ENCODE data around the gene RNF123.

Gene RNF123

GRCh38 chr3:49701388-49702077 lies 12.2 kb downstream of the RNF123 start:
- no peak for DNase-seq
- Histone ChIP-seq H3K36me3 (no peaks in the 10 kb centered on the region), H3K4me3 (ENCODE audit: low read depth, low read length) (no peak overlapping the region), H3K27me3 (no peaks in the 10 kb centered on the region), H3K9me3 (no peaks in the 10 kb centered on the region), H3K4me1 (no peaks in the 10 kb centered on the region)
- TF ChIP-seq CTCF (IDR thresholded peaks at IDR 0.05; ENCODE audit: low read depth, low read length): peak; percentile 39

DNA sequence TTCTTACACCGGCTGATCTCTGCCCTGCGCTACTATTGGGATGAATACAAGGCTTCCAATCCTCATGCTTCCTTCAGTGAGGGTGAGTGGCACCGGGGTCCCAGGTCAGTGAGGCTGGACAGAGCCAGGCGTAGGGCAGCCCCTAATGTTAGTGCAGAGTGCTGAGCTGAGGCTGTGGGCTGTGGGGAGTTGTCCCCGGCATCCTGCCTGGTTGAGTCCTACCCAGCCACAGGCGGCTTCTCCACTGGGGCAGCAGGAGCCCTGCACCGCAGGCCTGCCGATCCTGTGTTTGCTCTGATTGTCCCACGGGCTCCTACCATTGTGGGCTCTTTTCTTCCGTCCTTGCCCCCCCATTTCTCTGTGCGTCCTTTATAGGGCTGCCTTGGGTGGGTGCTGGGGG lies 13.3 kb downstream of the RNF123 start:
- Histone ChIP-seq H3K4me3 (ENCODE audit: low read depth, low read length) (no peak overlapping the region), H3K4me1 (no peaks in the 10 kb centered on the region), H3K9me3 (no peaks in the 10 kb centered on the region), H3K36me3 (no peaks in the 10 kb centered on the region), H3K27me3 (no peaks in the 10 kb centered on the region)
- DNase-seq: no peak
- no peak for TF ChIP-seq CTCF (IDR thresholded peaks at IDR 0.05; ENCODE audit: low read depth, low read length)

DNA sequence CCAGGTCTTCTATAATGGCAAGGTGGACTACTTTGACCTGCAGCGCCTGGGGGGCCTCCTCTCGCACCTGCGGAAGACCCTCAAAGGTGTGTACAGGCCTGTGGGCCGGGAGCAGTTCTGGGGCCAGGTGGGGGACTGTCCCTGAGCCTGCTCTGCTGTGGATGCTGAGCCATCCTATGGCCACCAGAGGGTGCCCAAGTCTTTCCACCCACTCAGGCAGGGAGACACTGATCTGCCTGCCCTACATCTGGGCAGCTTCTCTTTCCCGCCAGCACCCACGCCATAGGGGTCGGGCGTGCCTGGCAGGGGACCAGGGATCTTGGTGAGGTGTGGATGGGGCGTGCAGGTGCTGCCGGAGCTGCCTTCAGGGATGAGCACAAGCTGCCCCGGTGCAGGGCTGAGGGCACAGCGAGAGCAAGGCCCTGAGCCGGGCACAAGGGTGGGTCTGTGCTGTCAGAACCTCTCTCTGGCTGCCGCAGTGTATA lies 14.1 kb downstream of the RNF123 start:
- H3K4me3 ChIP-seq (ENCODE audit: low read depth, low read length): no peak overlapping the region
- H3K4me1 ChIP-seq: no peaks in the 10 kb centered on the region
- H3K27me3 ChIP-seq: no peaks in the 10 kb centered on the region
- no peaks in the 10 kb centered on the region for H3K9me3 ChIP-seq
- TF ChIP-seq CTCF (IDR thresholded peaks at IDR 0.05; ENCODE audit: low read depth, low read length): peak; percentile 74
- DNase-seq: peak; percentile 71
- no peaks in the 10 kb centered on the region for H3K36me3 ChIP-seq

DNA sequence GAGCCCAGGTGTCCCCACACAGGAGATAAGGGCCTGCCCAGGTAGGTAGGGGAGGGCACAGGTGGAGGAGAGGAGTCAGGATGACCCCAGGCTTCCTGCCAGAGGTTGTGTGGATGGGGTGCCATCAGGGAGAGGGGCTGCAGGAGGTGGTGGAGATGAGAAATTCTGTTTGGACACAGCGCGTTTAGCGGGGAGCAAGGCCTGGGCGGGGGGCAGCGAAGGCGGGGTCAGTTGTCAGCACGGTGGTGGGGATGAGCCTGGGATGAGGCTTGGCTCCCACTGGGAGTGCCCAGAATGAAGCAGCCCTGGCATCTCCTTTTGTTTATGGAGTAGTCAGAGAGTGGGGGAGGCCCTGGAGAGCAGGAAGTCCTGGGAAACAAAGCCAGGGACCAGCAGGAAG lies 14.6 kb downstream of the RNF123 start:
- Histone ChIP-seq H3K36me3 (no peaks in the 10 kb centered on the region), H3K27me3 (no peaks in the 10 kb centered on the region), H3K4me3 (ENCODE audit: low read depth, low read length) (no peak overlapping the region), H3K9me3 (no peaks in the 10 kb centered on the region), H3K4me1 (no peaks in the 10 kb centered on the region)
- no peak for TF ChIP-seq CTCF (IDR thresholded peaks at IDR 0.05; ENCODE audit: low read depth, low read length)
- DNase-seq: no peak

GRCh38 chr3:49704629-49705028 lies 15.3 kb downstream of the RNF123 start:
- Histone ChIP-seq H3K9me3 (no peaks in the 10 kb centered on the region), H3K4me3 (ENCODE audit: low read depth, low read length) (no peak overlapping the region), H3K36me3 (no peaks in the 10 kb centered on the region), H3K27me3 (no peaks in the 10 kb centered on the region), H3K4me1 (no peaks in the 10 kb centered on the region)
- no peak for DNase-seq
- TF ChIP-seq CTCF (IDR thresholded peaks at IDR 0.05; ENCODE audit: low read depth, low read length): no peak

DNA sequence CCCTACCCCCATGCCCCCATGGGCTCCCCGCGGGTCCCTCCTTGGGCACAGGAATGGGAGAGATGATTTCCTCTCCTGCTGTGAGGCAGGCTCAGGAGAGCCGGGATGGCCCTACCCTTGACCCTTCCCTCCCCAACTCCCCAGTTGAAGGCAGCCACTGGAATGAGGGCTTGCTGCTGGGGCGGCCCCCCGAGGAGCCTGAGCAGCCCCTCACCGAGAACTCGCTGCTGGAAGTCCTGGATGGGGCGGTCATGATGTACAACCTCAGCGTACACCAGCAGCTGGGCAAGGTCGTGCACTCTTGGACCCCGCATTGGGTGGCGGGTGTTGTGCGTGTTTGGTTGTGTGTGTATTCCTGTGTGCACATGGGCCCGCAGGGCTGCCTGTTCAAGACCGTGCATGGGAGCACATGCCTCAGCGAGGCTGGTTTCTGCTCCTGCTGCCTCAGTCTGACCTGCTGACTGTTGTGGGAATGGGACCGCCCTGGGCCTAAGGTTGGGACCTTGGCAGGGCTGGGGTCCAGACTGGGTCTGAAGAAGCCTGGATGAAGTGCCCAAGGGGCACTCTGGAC lies 16.1 kb downstream of the RNF123 start:
- no peaks in the 10 kb centered on the region for H3K4me1 ChIP-seq
- H3K9me3 ChIP-seq: no peaks in the 10 kb centered on the region
- no peak overlapping the region for H3K4me3 ChIP-seq (ENCODE audit: low read depth, low read length)
- no peaks in the 10 kb centered on the region for H3K36me3 ChIP-seq
- no peak for TF ChIP-seq CTCF (IDR thresholded peaks at IDR 0.05; ENCODE audit: low read depth, low read length)
- H3K27me3 ChIP-seq: no peaks in the 10 kb centered on the region
- DNase-seq: no peak

All from BE2C (cell line).